ENCODE results near the gene HCFC1. TPM values are rescaled to one million over a fixed set of nuclear protein-coding genes. Genes with fewer than 3 reads are reported as not detected.

Gene HCFC1
- polyA plus RNA-seq, 3 donors, result 47.2 to 58.4 (median 51.1) TPM

- no peak for DNase-seq
Measured at GRCh38 chrX:153941336-153942252, 30.0 kb downstream of the HCFC1 start.

- DNase-seq, result no peak
Measured at GRCh38 chrX:153939573-153939972, 32.0 kb downstream of the HCFC1 start.

GRCh38 chrX:153938226-153938786 lies 33.3 kb downstream of the HCFC1 start:
- no peak for DNase-seq

- no peak for DNase-seq
Measured at GRCh38 chrX:153937056-153937455, 34.6 kb downstream of the HCFC1 start.

- no peak for DNase-seq
Measured at GRCh38 chrX:153935326-153935851, 36.2 kb downstream of the HCFC1 start.

- peak; percentile 73 for DNase-seq
Measured at GRCh38 chrX:153934762-153935325, 36.8 kb downstream of the HCFC1 start, which contains the start of gene NAA10. Gene NAA10, minus strand, starts transcription at chrX:153935037. Its CDS starts 133 bp downstream, at chrX:153934904.

GRCh38 chrX:153934148-153934761 lies 37.4 kb downstream of the HCFC1 start:
- DNase-seq, result no peak

- no peak for DNase-seq
Measured at GRCh38 chrX:153933748-153934147, 37.9 kb downstream of the HCFC1 start.

GRCh38 chrX:153932220-153932915 lies 39.2 kb downstream of the HCFC1 start:
- DNase-seq, result no peak

GRCh38 chrX:153931748-153932147 lies 39.9 kb downstream of the HCFC1 start:
- no peak for DNase-seq

- DNase-seq, result no peak
Measured at GRCh38 chrX:153931151-153931550, 40.5 kb downstream of the HCFC1 start.

GRCh38 chrX:153930011-153930910 lies 41.4 kb downstream of the HCFC1 start:
- no peak for DNase-seq

- DNase-seq, result no peak
Measured at GRCh38 chrX:153929576-153929975, 42.0 kb downstream of the HCFC1 start.

GRCh38 chrX:153928846-153929245 lies 42.8 kb downstream of the HCFC1 start:
- DNase-seq, result no peak

GRCh38 chrX:153927922-153928760 lies 43.5 kb downstream of the HCFC1 start:
- DNase-seq, result peak; percentile 95

GRCh38 chrX:153927672-153927921 lies 44.0 kb downstream of the HCFC1 start:
- no peak for DNase-seq

- no peak for DNase-seq
Measured at GRCh38 chrX:153926858-153927671, 44.6 kb downstream of the HCFC1 start.

- no peak for DNase-seq
Measured at GRCh38 chrX:153926552-153926857, 45.1 kb downstream of the HCFC1 start.

Data from renal pelvis (tissue), 4 donors.